Measurements from ENCODE around the gene KLF13.

- TF ChIP-seq EZH2 (IDR thresholded peaks at IDR 0.05; ENCODE audit: borderline replicate concordance, low read depth, low read length, poor library complexity, severe bottlenecking) (no peak), CTCF (conservative IDR thresholded peaks at IDR 0.05; ENCODE audit: low read depth, low read length) (no peak)
These were observed 19.9 kb downstream of the KLF13 start for GRCh38 chr15:31346367-31347066.
